Measurements from ENCODE around the gene DSCAML1.

GRCh38 chr11:117619661-117620060 lies 177.4 kb downstream of the DSCAML1 start:
- TF ChIP-seq CTCF (IDR thresholded peaks at IDR 0.05; ENCODE audit: low read depth, low read length) (no peak), EZH2phosphoT487 (IDR thresholded peaks at IDR 0.05; ENCODE audit: low read depth) (no peak)
